GM19463 (cell line): Measurements from ENCODE around the gene ITGA8.

ENCODE experiments used
- ATAC-seq: cut with Tn5 transposase; IDR thresholded peaks from one replicate; pipeline ENCODE4 v1.9.1; 2021; ENCODE audit warnings: mild to moderate bottlenecking, moderate library complexity; ENCODE audit not compliant: unreplicated experiment

Gene ITGA8

GRCh38 chr10:15737656-15738055 is 17.9 kb upstream of the ITGA8 start:
- no peak for ATAC-seq

GRCh38 chr10:15735763-15736162 is 16.0 kb upstream of the ITGA8 start:
- no peak for ATAC-seq

- ATAC-seq = no peak
Observed at GRCh38 chr10:15730341-15730740, 10.6 kb upstream of the ITGA8 start.

GRCh38 chr10:15729890-15730289 is 10.2 kb upstream of the ITGA8 start:
- no peak for ATAC-seq

GRCh38 chr10:15726042-15726441 is 6.3 kb upstream of the ITGA8 start:
- no peak for ATAC-seq

GRCh38 chr10:15725603-15726002 is 5.9 kb upstream of the ITGA8 start:
- no peak for ATAC-seq

GRCh38 chr10:15724683-15725082 is 5.0 kb upstream of the ITGA8 start:
- no peak for ATAC-seq

GRCh38 chr10:15723803-15724202 is 4.1 kb upstream of the ITGA8 start:
- ATAC-seq = no peak

- no peak for ATAC-seq
Observed at GRCh38 chr10:15720635-15721287, 1.0 kb upstream of the ITGA8 start.

GRCh38 chr10:15719049-15719898 is 448 bp downstream of the ITGA8 start:
- ATAC-seq = no peak

GRCh38 chr10:15718694-15719048 is 1.1 kb downstream of the ITGA8 start:
- no peak for ATAC-seq

GRCh38 chr10:15715619-15716227 is 4.0 kb downstream of the ITGA8 start:
- no peak for ATAC-seq

- no peak for ATAC-seq
Observed at GRCh38 chr10:15714847-15715246, 4.9 kb downstream of the ITGA8 start.

- no peak for ATAC-seq
Observed at GRCh38 chr10:15712883-15713282, 6.8 kb downstream of the ITGA8 start.

GRCh38 chr10:15710455-15710854 is 9.3 kb downstream of the ITGA8 start:
- no peak for ATAC-seq

- no peak for ATAC-seq
Observed at GRCh38 chr10:15705298-15705697, 14.4 kb downstream of the ITGA8 start.

GRCh38 chr10:15704581-15704968 is 15.1 kb downstream of the ITGA8 start:
- ATAC-seq = no peak

GRCh38 chr10:15703944-15704580 is 15.7 kb downstream of the ITGA8 start:
- ATAC-seq = no peak

GRCh38 chr10:15703151-15703880 is 16.4 kb downstream of the ITGA8 start:
- ATAC-seq = no peak

- no peak for ATAC-seq
Observed at GRCh38 chr10:15700078-15700674, 19.5 kb downstream of the ITGA8 start.

GRCh38 chr10:15695852-15696251 is 23.9 kb downstream of the ITGA8 start:
- ATAC-seq = no peak
